HepG2 (cell line): ENCODE results near the gene SLC39A10. TPM values are rescaled to one million over a fixed set of nuclear protein-coding genes. Genes with fewer than 3 reads are reported as not detected.

Experiments used
- CREB1 ChIP-seq, 2 experiments: fragments of 450-650 bp in 1 of 2; IDR thresholded peaks; 2 replicates each; pipeline ENCODE4 v1.6.1; 2016 to 2017; ENCODE audit warnings: control low read depth in 1 of 2, mild to moderate bottlenecking in 1 of 2, missing compliant biosample characterization in 1 of 2, missing genetic modification characterization in 1 of 2
- DR1 ChIP-seq: sonication (generic); formaldehyde crosslinking; IDR thresholded peaks from 2 replicates; pipeline ENCODE4 v1.8.0; 2021; ENCODE audit warnings: mild to moderate bottlenecking, missing genetic modification reagents, inconsistent platforms
- FOXP1 ChIP-seq, 2 experiments: fragments of 450-650 bp in 1 of 2; IDR thresholded peaks; 2 replicates each; pipeline ENCODE4 v1.6.1; 2017 to 2018; ENCODE audit warnings: antibody characterized with exemption in 1 of 2
- HDAC6 ChIP-seq: fragments of 200-600 bp; sonication (generic); IDR thresholded peaks from 2 replicates; pipeline ENCODE4 v1.7.0; 2017; ENCODE audit warnings: mild to moderate bottlenecking, antibody characterized with exemption, low read length, low read depth
- KAT8 ChIP-seq: IDR thresholded peaks from 2 replicates; pipeline ENCODE4 v1.6.1; 2016; ENCODE audit warnings: missing genetic modification reagents, missing compliant biosample characterization
- KLF6 ChIP-seq: IDR thresholded peaks from 2 replicates; pipeline ENCODE4 v1.8.0; 2016; ENCODE audit warnings: missing biosample characterization, missing genetic modification reagents
- NPAS2 ChIP-seq: sonication (generic); formaldehyde crosslinking; IDR thresholded peaks from 2 replicates; pipeline ENCODE4 v1.8.0; 2022; ENCODE audit warnings: mild to moderate bottlenecking, missing genetic modification reagents, borderline replicate concordance
- NR0B2 ChIP-seq: sonication (generic); formaldehyde crosslinking; IDR thresholded peaks from 2 replicates; pipeline ENCODE4 v1.4.0; 2020; ENCODE audit warnings: mild to moderate bottlenecking, missing genetic modification reagents
- PAWR ChIP-seq: sonication (generic); formaldehyde crosslinking; IDR thresholded peaks from 2 replicates; pipeline ENCODE4 v1.4.0; 2020; ENCODE audit warnings: missing genetic modification reagents, mild to moderate bottlenecking, borderline replicate concordance
- PBX2 ChIP-seq: IDR thresholded peaks from 2 replicates; pipeline ENCODE4 v1.6.1; 2016; ENCODE audit warnings: control low read depth
- RAD21 ChIP-seq: fragments of 450-650 bp; formaldehyde crosslinking; IDR thresholded peaks from 2 replicates; pipeline ENCODE4 v1.5.0; 2020; ENCODE audit warnings: mild to moderate bottlenecking
- REL ChIP-seq: sonication (generic); formaldehyde crosslinking; conservative IDR thresholded peaks from 2 replicates; pipeline ENCODE4 v1.8.0; 2022; ENCODE audit warnings: mild to moderate bottlenecking, missing genetic modification reagents, moderate library complexity
- SAP130 ChIP-seq: IDR thresholded peaks from 2 replicates; pipeline ENCODE4 v1.6.1; 2016; ENCODE audit warnings: low read depth
- USF2 ChIP-seq, 2 experiments: sonication (generic) in 1 of 2; formaldehyde crosslinking in 1 of 2; IDR thresholded peaks; 2 replicates each; pipeline versions ENCODE4 v1.5.1 to v1.6.1; 2011 to 2020; ENCODE audit warnings: borderline replicate concordance in 1 of 2, low read depth in 1 of 2, low read length in 1 of 2, mild to moderate bottlenecking in 1 of 2, missing genetic modification reagents in 1 of 2, moderate library complexity in 1 of 2
- ZFP91 ChIP-seq: sonication (generic); formaldehyde crosslinking; IDR thresholded peaks from 2 replicates; pipeline ENCODE4 v1.9.0; 2022; ENCODE audit warnings: missing genetic modification reagents, mild to moderate bottlenecking, borderline replicate concordance
- ZNF143 ChIP-seq: sonication (generic); formaldehyde crosslinking; IDR thresholded peaks from 2 replicates; pipeline ENCODE4 v1.4.0; 2020; ENCODE audit warnings: missing genetic modification reagents
- ZNF180 ChIP-seq: sonication (generic); formaldehyde crosslinking; IDR thresholded peaks from 2 replicates; pipeline ENCODE4 v1.4.0; 2020; ENCODE audit warnings: low read depth, missing genetic modification reagents, borderline replicate concordance
- ZNF20 ChIP-seq: sonication (generic); formaldehyde crosslinking; IDR thresholded peaks from 2 replicates; pipeline ENCODE4 v1.4.0; 2020; ENCODE audit warnings: mild to moderate bottlenecking, moderate library complexity, missing genetic modification reagents
- ZNF256 ChIP-seq: sonication (generic); formaldehyde crosslinking; conservative IDR thresholded peaks from 2 replicates; pipeline ENCODE4 v1.4.0; 2020; ENCODE audit warnings: missing genetic modification reagents
- ZNF331 ChIP-seq: sonication (generic); formaldehyde crosslinking; IDR thresholded peaks from 2 replicates; pipeline ENCODE4 v1.4.0; 2020; ENCODE audit warnings: missing genetic modification reagents
- ZNF446 ChIP-seq: sonication (generic); formaldehyde crosslinking; IDR thresholded peaks from 2 replicates; pipeline ENCODE4 v1.5.0; 2020; ENCODE audit warnings: mild to moderate bottlenecking, missing genetic modification reagents
- ZNF552 ChIP-seq: sonication (generic); formaldehyde crosslinking; IDR thresholded peaks from 2 replicates; pipeline ENCODE4 v1.9.0; 2022; ENCODE audit warnings: missing genetic modification reagents, mild to moderate bottlenecking, borderline replicate concordance
- polyA plus RNA-seq, 8 experiments: library from polyadenylated mRNA; depleted of rRNA in 3 of 8; stranded (reverse) in 7 of 8; unstranded in 1 of 8; fragments of >200 nt; fragmentation: Illumina TruSeq in 4 of 8; extraction: Trizol in 4 of 8; gene quantifications; 2 replicates each; pipeline versions ENCODE4 v1.2.1 to v1.2.3, GENCODE V29; 2011 to 2016; ENCODE audit warnings: low read depth in 4 of 8, missing spikeins in 1 of 8, mixed read lengths in 1 of 8; ENCODE audit not compliant: insufficient read depth in 1 of 8
- total RNA-seq, 5 experiments: library from RNA; depleted of rRNA; stranded (reverse); fragments of >200 nt; fragmentation: Illumina TruSeq; extraction: Trizol; gene quantifications; 2 replicates each; pipeline ENCODE4 v1.2.3, GENCODE V29; 2016; ENCODE audit warnings: low read depth in 1 of 5

SLC39A10 gene
- total and polyA plus RNA-seq, 2 of the 13 experiments (the other 11 are each of a cell fraction or from before 2014, with no cell fraction given) = 13.2 to 21.0 TPM

- TF ChIP-seq USF2 (IDR thresholded peaks at IDR 0.05; ENCODE audit: low read depth, low read length) (no peak), USF2 (CRISPR knock-in tag; IDR thresholded peaks at IDR 0.05; ENCODE audit: borderline replicate concordance) (no peak), ZNF143 (CRISPR knock-in tag) (no peak), FOXP1 (IDR thresholded peaks at IDR 0.05) (no peak), FOXP1 (CRISPR knock-in tag; IDR thresholded peaks at IDR 0.05) (no peak; the same call in 1 of the 2 replicates), HDAC6 (no peak), NPAS2 (CRISPR knock-in tag) (no peak), ZNF20 (CRISPR knock-in tag) (no peak), PAWR (CRISPR knock-in tag) (no peak), NR0B2 (CRISPR knock-in tag) (no peak), ZNF256 (CRISPR knock-in tag) (no peak), KLF6 (peak; percentile 79; the same call in 1 of the 2 replicates), ZNF446 (CRISPR knock-in tag) (0 out of 2 replicates have a peak, but pooled peaks have one; percentile 38), REL (CRISPR knock-in tag) (peak; percentile 87), ZNF180 (CRISPR knock-in tag) (no peak), SAP130 (CRISPR knock-in tag) (peak; percentile 58), CREB1 (IDR thresholded peaks at IDR 0.05) (0 out of 2 replicates have a peak, but pooled peaks have one; percentile 2), CREB1 (CRISPR knock-in tag; IDR thresholded peaks at IDR 0.05) (peak; percentile 70), ZFP91 (CRISPR knock-in tag) (peak; percentile 78), KAT8 (CRISPR knock-in tag) (0 out of 2 replicates have a peak, but pooled peaks have one; percentile 25), PBX2 (no peak), RAD21 (CRISPR knock-in tag) (peak; percentile 68), ZNF552 (no peak), ZNF331 (CRISPR knock-in tag) (peak; percentile 6; the same call in 1 of the 2 replicates), DR1 (CRISPR knock-in tag) (peak; percentile 98)
Observed at GRCh38 chr2:195656859-195657633, at the start of gene SLC39A10 (continued).
